Nucleus accumbens (tissue), 56 donors: ENCODE data around the gene UBE2D2.
"Not testable (repeated sequence)": the region's sequence is repeated elsewhere in the genome, so short reads cannot be mapped to it uniquely, and the experiment has no call there.

ENCODE experiments used
- DNase-seq, 56 donors: peaks; one replicate each; lab custom pipeline; 2025; lab: John Stamatoyannopoulos, UW

UBE2D2 gene

GRCh38 chr5:139546593-139546992, 14.5 kb upstream of the UBE2D2 start:
- DNase-seq = not testable (repeated sequence)

GRCh38 chr5:139549162-139549894, 11.8 kb upstream of the UBE2D2 start:
- DNase-seq = no peak

- not testable (repeated sequence) for DNase-seq
Observed at GRCh38 chr5:139550051-139550872, 10.9 kb upstream of the UBE2D2 start.

GRCh38 chr5:139551191-139551889, 9.8 kb upstream of the UBE2D2 start:
- DNase-seq = no peak

GRCh38 chr5:139552893-139553575, 8.1 kb upstream of the UBE2D2 start:
- DNase-seq = no peak

GRCh38 chr5:139554264-139554663, 6.9 kb upstream of the UBE2D2 start:
- DNase-seq = no peak

GRCh38 chr5:139557811-139558210, 3.3 kb upstream of the UBE2D2 start:
- DNase-seq = no peak

GRCh38 chr5:139561655-139562451, 714 bp downstream of the UBE2D2 start:
- peak in 41 of 56 donors; percentile 25 to 75 (median 58) for DNase-seq

- DNase-seq = no peak
Observed at GRCh38 chr5:139562847-139563246, 1.7 kb downstream of the UBE2D2 start.

- peak in 2 of 56 donors; percentile 2 to 18 for DNase-seq
Observed at GRCh38 chr5:139565411-139566305, 4.5 kb downstream of the UBE2D2 start.

GRCh38 chr5:139566611-139567010, 5.5 kb downstream of the UBE2D2 start:
- no peak for DNase-seq

GRCh38 chr5:139569270-139569955, 8.3 kb downstream of the UBE2D2 start:
- no peak for DNase-seq

- DNase-seq = no peak
Observed at GRCh38 chr5:139571543-139571942, 10.4 kb downstream of the UBE2D2 start.

GRCh38 chr5:139571966-139572365, 10.8 kb downstream of the UBE2D2 start:
- no peak for DNase-seq

- DNase-seq = no peak
Observed at GRCh38 chr5:139574641-139575312, 13.6 kb downstream of the UBE2D2 start.

- DNase-seq = no peak
Observed at GRCh38 chr5:139575313-139575646, 14.1 kb downstream of the UBE2D2 start.

- no peak for DNase-seq
Observed at GRCh38 chr5:139575751-139576150, 14.6 kb downstream of the UBE2D2 start.
